Skeletal muscle satellite cell (primary cell): ENCODE results near the gene MARCHF5.
"Not testable (repeated sequence)": the region's sequence is repeated elsewhere in the genome, so short reads cannot be mapped to it uniquely, and the experiment has no call there.

Source experiments
- H3K27me3 ChIP-seq: 2 replicates; pipeline ENCODE4 v1.7.0; 2013; ENCODE audit warnings: low read length; ENCODE audit not compliant: control insufficient read depth, insufficient read depth
- H3K36me3 ChIP-seq: 2 replicates; pipeline ENCODE4 v1.7.0; 2013; ENCODE audit warnings: mild to moderate bottlenecking, control low read depth, low read length; ENCODE audit not compliant: insufficient read depth
- H3K4me1 ChIP-seq: 2 replicates; pipeline ENCODE4 v1.7.0; 2013; ENCODE audit warnings: low read length; ENCODE audit not compliant: control insufficient read depth, insufficient read depth
- H3K4me2 ChIP-seq: 2 replicates; pipeline ENCODE4 v1.7.0; 2013; ENCODE audit warnings: mild to moderate bottlenecking, low read length
- H3K4me3 ChIP-seq: 2 replicates; pipeline ENCODE4 v1.7.0; 2013; ENCODE audit warnings: low read length
- H3K9ac ChIP-seq: 2 replicates; pipeline ENCODE4 v1.7.0; 2013; ENCODE audit warnings: mild to moderate bottlenecking, low read depth, low read length, moderate library complexity
- H3K9me3 ChIP-seq: replicated peaks from 2 replicates; pipeline ENCODE4 v1.7.0; 2013; ENCODE audit warnings: mild to moderate bottlenecking, control low read depth, low read length

MARCHF5 gene

GRCh38 chr10:92354587-92354986, 63.6 kb downstream of the MARCHF5 start:
- no peaks in the 10 kb centered on the region for H3K9me3 ChIP-seq
- H3K27me3 ChIP-seq: no peaks in the 10 kb centered on the region
- no peaks in the 10 kb centered on the region for H3K4me1 ChIP-seq
- H3K4me2 ChIP-seq: no peak overlapping the region
- H3K36me3 ChIP-seq: peaks cover 19% of the 10 kb centered on the region
- H3K4me3 ChIP-seq: no peak overlapping the region
- H3K9ac ChIP-seq: no peak overlapping the region

GRCh38 chr10:92356041-92356440, 65.1 kb downstream of the MARCHF5 start:
- no peak overlapping the region for H3K4me3 ChIP-seq
- H3K4me2 ChIP-seq: no peak overlapping the region
- H3K36me3 ChIP-seq: peaks cover 10% of the 10 kb centered on the region
- no peak overlapping the region for H3K9ac ChIP-seq
- H3K27me3 ChIP-seq: no peaks in the 10 kb centered on the region
- H3K9me3 ChIP-seq: no peaks in the 10 kb centered on the region
- H3K4me1 ChIP-seq: no peaks in the 10 kb centered on the region

- H3K4me2 ChIP-seq: no peak overlapping the region
- peaks cover 4% of the 10 kb centered on the region for H3K27me3 ChIP-seq
- H3K4me1 ChIP-seq: no peaks in the 10 kb centered on the region
- H3K4me3 ChIP-seq: no peak overlapping the region
- H3K9me3 ChIP-seq: no peaks in the 10 kb centered on the region
- no peaks in the 10 kb centered on the region for H3K36me3 ChIP-seq
- no peak overlapping the region for H3K9ac ChIP-seq
Observed at GRCh38 chr10:92363498-92363897, 72.5 kb downstream of the MARCHF5 start.

GRCh38 chr10:92366412-92367021, 75.5 kb downstream of the MARCHF5 start:
- H3K36me3 ChIP-seq: no peaks in the 10 kb centered on the region
- no peaks in the 10 kb centered on the region for H3K9me3 ChIP-seq
- no peak overlapping the region for H3K4me3 ChIP-seq
- no peaks in the 10 kb centered on the region for H3K4me1 ChIP-seq
- no peak overlapping the region for H3K4me2 ChIP-seq
- H3K27me3 ChIP-seq: peaks cover 4% of the 10 kb centered on the region
- no peak overlapping the region for H3K9ac ChIP-seq

- no peaks in the 10 kb centered on the region for H3K9me3 ChIP-seq
- no peak overlapping the region for H3K4me2 ChIP-seq
- peaks cover 28% of the 10 kb centered on the region for H3K27me3 ChIP-seq
- no peaks in the 10 kb centered on the region for H3K36me3 ChIP-seq
- H3K4me3 ChIP-seq: no peak overlapping the region
- no peaks in the 10 kb centered on the region for H3K4me1 ChIP-seq
- H3K9ac ChIP-seq: no peak overlapping the region
Observed at GRCh38 chr10:92377962-92378361, 87.0 kb downstream of the MARCHF5 start.

GRCh38 chr10:92381543-92381954, 90.6 kb downstream of the MARCHF5 start:
- no peak overlapping the region for H3K4me2 ChIP-seq
- no peak overlapping the region for H3K9ac ChIP-seq
- no peaks in the 10 kb centered on the region for H3K9me3 ChIP-seq
- no peak overlapping the region for H3K4me3 ChIP-seq
- no peaks in the 10 kb centered on the region for H3K36me3 ChIP-seq
- H3K4me1 ChIP-seq: no peaks in the 10 kb centered on the region
- peaks cover 28% of the 10 kb centered on the region for H3K27me3 ChIP-seq

GRCh38 chr10:92382631-92383030, 91.7 kb downstream of the MARCHF5 start:
- H3K27me3 ChIP-seq: peaks cover 28% of the 10 kb centered on the region
- H3K9ac ChIP-seq: no peak overlapping the region
- no peak overlapping the region for H3K4me2 ChIP-seq
- H3K9me3 ChIP-seq: no peaks in the 10 kb centered on the region
- H3K4me3 ChIP-seq: no peak overlapping the region
- no peaks in the 10 kb centered on the region for H3K36me3 ChIP-seq
- H3K4me1 ChIP-seq: no peaks in the 10 kb centered on the region

- Histone ChIP-seq H3K36me3 (no peaks in the 10 kb centered on the region), H3K4me3 (no peak overlapping the region), H3K9ac (no peak overlapping the region), H3K27me3 (peaks cover 19% of the 10 kb centered on the region), H3K9me3 (no peaks in the 10 kb centered on the region), H3K4me2 (no peak overlapping the region), H3K4me1 (no peaks in the 10 kb centered on the region)
Observed at GRCh38 chr10:92384741-92385140, 93.8 kb downstream of the MARCHF5 start.

GRCh38 chr10:92385831-92386230, 94.9 kb downstream of the MARCHF5 start:
- Histone ChIP-seq H3K4me2 (no peak overlapping the region), H3K27me3 (peaks cover 10% of the 10 kb centered on the region), H3K9ac (no peak overlapping the region), H3K36me3 (no peaks in the 10 kb centered on the region), H3K4me1 (no peaks in the 10 kb centered on the region), H3K4me3 (no peak overlapping the region), H3K9me3 (no peaks in the 10 kb centered on the region)

GRCh38 chr10:92387289-92387940, 96.4 kb downstream of the MARCHF5 start:
- Histone ChIP-seq H3K9ac (no peak overlapping the region), H3K4me3 (no peak overlapping the region), H3K9me3 (no peaks in the 10 kb centered on the region), H3K4me2 (no peak overlapping the region), H3K27me3 (no peaks in the 10 kb centered on the region), H3K4me1 (no peaks in the 10 kb centered on the region), H3K36me3 (no peaks in the 10 kb centered on the region)

GRCh38 chr10:92393173-92393572, 102.2 kb downstream of the MARCHF5 start:
- not testable (repeated sequence) for H3K9ac ChIP-seq, H3K27me3 ChIP-seq, H3K4me3 ChIP-seq, H3K36me3 ChIP-seq, H3K4me1 ChIP-seq, H3K4me2 ChIP-seq, H3K9me3 ChIP-seq

- Histone ChIP-seq H3K4me2 (no peak overlapping the region), H3K36me3 (no peaks in the 10 kb centered on the region), H3K27me3 (peaks cover 5% of the 10 kb centered on the region), H3K9ac (no peak overlapping the region), H3K9me3 (no peaks in the 10 kb centered on the region), H3K4me1 (no peaks in the 10 kb centered on the region), H3K4me3 (no peak overlapping the region)
Observed at GRCh38 chr10:92395271-92395670, 104.3 kb downstream of the MARCHF5 start.
